Loucy (cell line): Measurements from ENCODE around the gene FAXC.

Source experiments
- H2AFZ ChIP-seq: fragments of 200-600 bp; sonication (generic); 2 replicates; pipeline ENCODE4 v1.6.0; 2016; ENCODE audit warnings: antibody characterized with exemption, mild to moderate bottlenecking, low read length, moderate library complexity
- H3F3A ChIP-seq: fragments of 200-600 bp; 2 replicates; pipeline ENCODE4 v1.6.0; 2016; ENCODE audit warnings: antibody characterized with exemption, low read depth, mild to moderate bottlenecking
- H3K27me3 ChIP-seq: fragments of 200-600 bp; sonication (generic); 2 replicates; pipeline ENCODE4 v1.6.1; 2014; ENCODE audit warnings: low read length, mild to moderate bottlenecking; ENCODE audit not compliant: insufficient read depth, poor library complexity, severe bottlenecking
- H3K36me3 ChIP-seq: fragments of 200-600 bp; sonication (generic); 2 replicates; pipeline ENCODE4 v1.6.1; 2016; ENCODE audit warnings: low read length; ENCODE audit not compliant: insufficient read depth
- H3K4me1 ChIP-seq: fragments of 200-600 bp; sonication (generic); 2 replicates; pipeline ENCODE4 v1.5.1; 2014; ENCODE audit warnings: low read length, mild to moderate bottlenecking; ENCODE audit not compliant: insufficient read depth, poor library complexity, severe bottlenecking
- H3K4me2 ChIP-seq: fragments of 200-600 bp; sonication (generic); 2 replicates; pipeline ENCODE4 v1.6.0; 2014; ENCODE audit warnings: antibody characterized with exemption, low read length, low read depth, mild to moderate bottlenecking; ENCODE audit not compliant: poor library complexity, severe bottlenecking
- H3K4me3 ChIP-seq: fragments of 200-600 bp; sonication (generic); 2 replicates; pipeline ENCODE4 v1.5.1; 2014; ENCODE audit warnings: low read length, mild to moderate bottlenecking, mixed read lengths; ENCODE audit not compliant: poor library complexity, severe bottlenecking
- H3K79me2 ChIP-seq: fragments of 200-600 bp; sonication (generic); 2 replicates; pipeline ENCODE4 v1.6.1; 2014; ENCODE audit warnings: low read length; ENCODE audit not compliant: insufficient read depth
- H3K9ac ChIP-seq: fragments of 200-600 bp; sonication (generic); 2 replicates; pipeline ENCODE4 v1.6.0; 2014; ENCODE audit warnings: mild to moderate bottlenecking, low read depth, low read length, moderate library complexity; ENCODE audit not compliant: poor library complexity, severe bottlenecking
- H3K9me2 ChIP-seq: fragments of 200-600 bp; sonication (generic); replicated peaks from 2 replicates; pipeline ENCODE4 v1.6.1; 2016; ENCODE audit warnings: low read depth, low read length, mixed read lengths
- H3K9me3 ChIP-seq: fragments of 200-600 bp; sonication (generic); 2 replicates; pipeline ENCODE4 v1.6.1; 2014; ENCODE audit warnings: mild to moderate bottlenecking, antibody characterized with exemption, low read length, low read depth; ENCODE audit not compliant: insufficient read depth
- H4K20me1 ChIP-seq: fragments of 200-600 bp; sonication (generic); 2 replicates; pipeline ENCODE4 v1.6.0; 2014; ENCODE audit warnings: antibody characterized with exemption, low read length, mild to moderate bottlenecking; ENCODE audit not compliant: insufficient read depth, poor library complexity, severe bottlenecking
- CTCF ChIP-seq: fragments of 200-600 bp; sonication (generic); conservative IDR thresholded peaks from 2 replicates; pipeline ENCODE4 v1.5.1; 2014; ENCODE audit warnings: mild to moderate bottlenecking, antibody characterized with exemption, low read length
- EZH2phosphoT487 ChIP-seq: fragments of 200-600 bp; IDR thresholded peaks from 2 replicates; pipeline ENCODE4 v1.6.1; 2018; ENCODE audit warnings: antibody characterized with exemption, mild to moderate bottlenecking, moderate library complexity, borderline replicate concordance

The FAXC gene

GRCh38 chr6:99349171-99350141, at the start of gene FAXC:
TSS of gene FAXC (minus strand) at chr6:99349674. CDS start at chr6:99349372, 302 bp downstream.
- H3K27me3 ChIP-seq, result no peaks in the 10 kb centered on the region
- H3F3A ChIP-seq, result no peaks in the 10 kb centered on the region
- H3K36me3 ChIP-seq, result no peaks in the 10 kb centered on the region
- H3K9me2 ChIP-seq, result no peaks in the 10 kb centered on the region
- no peak within 1 kb of the TSS for H3K9ac ChIP-seq
- TF ChIP-seq CTCF, result no peak
- TF ChIP-seq EZH2phosphoT487, result no peak
- no peaks in the 10 kb centered on the region for H3K79me2 ChIP-seq
- no peak within 1 kb of the TSS for H3K4me3 ChIP-seq
- H2AFZ ChIP-seq, result no peak within 1 kb of the TSS
- no peak within 1 kb of the TSS for H3K4me2 ChIP-seq
- H4K20me1 ChIP-seq, result no peaks in the 10 kb centered on the region
- no peaks in the 10 kb centered on the region for H3K4me1 ChIP-seq
- H3K9me3 ChIP-seq, result no peaks in the 10 kb centered on the region

- Histone ChIP-seq H3K36me3 (peaks cover 47% of the 10 kb centered on the region), H4K20me1 (no peaks in the 10 kb centered on the region), H3K79me2 (no peaks in the 10 kb centered on the region), H3K9me2 (no peaks in the 10 kb centered on the region), H3K9ac (no peak overlapping the region), H3F3A (no peaks in the 10 kb centered on the region; the same call in 1 of the 2 replicates), H3K9me3 (no peaks in the 10 kb centered on the region), H3K4me3 (no peak overlapping the region), H3K4me2 (no peak overlapping the region), H3K27me3 (no peaks in the 10 kb centered on the region), H3K4me1 (no peaks in the 10 kb centered on the region), H2AFZ (no peak overlapping the region)
- TF ChIP-seq EZH2phosphoT487, result no peak
- no peak for TF ChIP-seq CTCF
Measured at GRCh38 chr6:99397287-99397686, 47.8 kb upstream of the FAXC start.

- peak within 1 kb of the TSS; percentile 59 for H3K4me2 ChIP-seq
- H3K9ac ChIP-seq, result peak within 1 kb of the TSS; percentile 69
- H3F3A ChIP-seq, result no peaks in the 10 kb centered on the region; the same call in 1 of the 2 replicates
- H3K9me2 ChIP-seq, result no peaks in the 10 kb centered on the region
- no peaks in the 10 kb centered on the region for H4K20me1 ChIP-seq
- H2AFZ ChIP-seq, result peak within 1 kb of the TSS; percentile 96
- peaks cover 14% of the 10 kb centered on the region for H3K36me3 ChIP-seq
- no peaks in the 10 kb centered on the region for H3K9me3 ChIP-seq
- H3K4me1 ChIP-seq, result no peaks in the 10 kb centered on the region
- H3K79me2 ChIP-seq, result no peaks in the 10 kb centered on the region
- TF ChIP-seq CTCF (no peak), EZH2phosphoT487 (no peak)
- no peaks in the 10 kb centered on the region for H3K27me3 ChIP-seq
- H3K4me3 ChIP-seq, result peak within 1 kb of the TSS; percentile 79
Measured at GRCh38 chr6:99393698-99394531, 44.4 kb upstream of the FAXC start, which contains the start of gene COQ3. TSS of gene COQ3 (minus strand) at chr6:99394195. CDS start at chr6:99394179, 16 bp downstream.
